C4-2B (cell line): Measurements from ENCODE around the gene TMEM235.

Source experiments
- H3K27ac ChIP-seq: fragments of 450-650 bp; 2 replicates; pipeline ENCODE4 v1.5.1; 2017
- CTCF ChIP-seq: fragments of 450-650 bp; conservative IDR thresholded peaks from 2 replicates; pipeline ENCODE4 v1.5.1; 2017; ENCODE audit warnings: mild to moderate bottlenecking
- ZFX ChIP-seq: fragments of 450-650 bp; IDR thresholded peaks from 2 replicates; pipeline ENCODE4 v1.6.1; 2017

The TMEM235 gene

DNA sequence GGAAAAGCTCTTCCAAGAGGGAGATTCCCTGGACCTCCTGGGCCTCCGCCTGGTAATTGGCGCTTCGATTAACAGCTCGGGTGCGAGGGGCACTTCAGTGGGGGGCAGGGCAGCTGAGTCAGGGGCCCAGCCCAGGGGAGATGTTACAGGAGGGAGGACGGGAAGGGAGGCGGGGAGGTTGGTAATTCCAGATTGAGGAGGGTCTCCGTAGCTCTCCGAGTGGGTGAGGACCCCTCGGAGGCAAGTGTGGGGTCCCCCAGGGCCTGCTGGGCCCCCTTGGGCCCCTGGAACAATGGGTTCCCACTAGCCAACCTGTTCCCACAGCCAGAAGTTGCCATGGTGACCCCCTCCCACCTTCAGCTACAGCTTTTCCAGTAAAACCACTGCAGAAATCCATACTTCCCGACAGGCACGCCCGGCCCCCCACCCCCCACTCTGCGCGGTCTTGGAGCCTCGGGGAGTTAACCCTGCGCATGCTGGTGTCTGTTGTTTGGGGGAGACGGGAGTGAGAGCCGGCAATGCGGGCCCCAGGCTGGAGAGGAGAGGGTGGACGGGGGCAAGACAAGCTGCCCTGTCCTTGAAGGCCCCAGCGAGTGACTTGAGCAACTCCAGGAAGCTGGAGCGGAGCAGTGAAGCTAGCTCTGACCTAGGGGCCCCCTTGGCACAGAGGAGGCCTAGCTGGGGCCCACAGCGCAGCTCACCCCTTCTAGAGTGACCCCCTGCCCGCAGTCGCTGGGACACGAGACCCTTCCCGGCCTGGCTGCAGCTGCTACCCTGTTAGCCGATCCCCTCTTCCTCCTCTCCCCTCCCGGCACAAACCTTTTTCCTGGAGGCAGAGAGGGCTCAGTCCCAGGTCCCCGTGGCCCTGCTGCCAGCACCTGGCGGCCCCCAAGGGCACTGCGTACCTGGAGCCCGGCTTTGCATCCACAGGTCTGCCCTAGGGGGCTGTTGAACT lies 37.8 kb downstream of the TMEM235 start:
- no peak overlapping the region for H3K27ac ChIP-seq
- no peak for TF ChIP-seq CTCF
- TF ChIP-seq ZFX, result no peak

- TF ChIP-seq ZFX (no peak), CTCF (no peak)
- H3K27ac ChIP-seq, result no peak overlapping the region
Measured at GRCh38 chr17:78269955-78270381, 38.5 kb downstream of the TMEM235 start.

DNA sequence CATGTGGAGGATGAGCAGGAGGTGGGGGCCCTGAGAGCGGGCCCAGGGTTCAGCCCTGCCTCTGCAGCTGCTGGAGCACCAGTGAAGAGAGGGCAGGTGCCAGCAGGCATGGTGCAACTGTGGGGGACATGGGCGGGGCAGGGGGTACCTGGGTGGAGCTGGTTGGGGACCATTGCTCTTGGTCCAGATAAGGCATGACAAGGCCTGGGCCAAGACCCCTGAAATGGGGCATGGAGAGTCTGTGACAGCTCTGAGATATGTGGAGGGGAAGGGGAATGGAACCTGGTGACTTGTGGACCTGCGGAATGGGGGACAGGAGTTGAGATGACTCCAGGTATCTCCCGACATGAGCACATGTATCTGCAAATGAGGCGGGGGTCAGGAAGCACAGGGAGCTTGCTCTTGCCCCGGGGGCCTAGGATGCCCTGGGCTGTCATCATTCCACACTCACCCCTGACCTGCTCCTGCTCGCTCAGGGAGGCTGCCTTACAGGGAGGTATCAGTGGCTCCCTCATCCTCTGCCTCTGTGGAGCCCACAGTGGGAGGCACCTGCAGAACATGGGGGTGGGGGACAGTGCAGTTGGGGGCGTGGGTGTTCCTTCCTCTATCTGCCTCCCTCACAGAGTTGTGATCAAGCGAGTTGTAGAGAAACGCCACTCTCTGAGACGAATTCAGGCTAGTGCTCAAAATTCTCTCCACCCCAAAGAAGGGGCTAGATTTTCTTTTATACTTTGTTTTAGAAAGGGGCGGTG lies 40.2 kb downstream of the TMEM235 start:
- TF ChIP-seq CTCF, result no peak
- TF ChIP-seq ZFX, result no peak
- H3K27ac ChIP-seq, result no peak overlapping the region

- no peak overlapping the region for H3K27ac ChIP-seq
- TF ChIP-seq CTCF, result no peak
Measured at GRCh38 chr17:78272181-78272913, 40.9 kb downstream of the TMEM235 start.

- TF ChIP-seq ZFX (no peak), CTCF (no peak)
- H3K27ac ChIP-seq, result no peak overlapping the region
Measured at GRCh38 chr17:78272914-78273258, 41.5 kb downstream of the TMEM235 start.

DNA sequence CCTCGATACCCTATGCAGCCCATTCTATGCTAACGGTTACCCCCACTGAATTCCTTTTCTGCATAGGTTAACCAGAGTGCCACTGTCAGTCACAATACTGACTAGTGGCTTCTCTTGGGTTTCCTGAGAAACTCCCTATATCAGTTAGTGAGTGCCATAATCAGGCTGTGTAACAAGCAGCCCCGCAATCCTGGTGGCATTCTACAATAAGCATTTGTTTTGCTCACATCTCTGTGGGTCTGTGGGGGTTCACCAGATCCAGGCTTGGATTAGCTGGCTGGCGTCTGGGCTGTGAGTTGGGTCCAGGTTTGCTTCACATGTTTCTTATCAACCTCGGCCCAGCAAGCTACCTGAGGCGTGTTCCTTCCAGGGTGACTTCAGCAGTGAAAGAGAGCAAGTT lies 42.4 kb downstream of the TMEM235 start:
- TF ChIP-seq CTCF, result no peak
- TF ChIP-seq ZFX, result no peak
- no peak overlapping the region for H3K27ac ChIP-seq

GRCh38 chr17:78275355-78275754 lies 43.9 kb downstream of the TMEM235 start:
- no peak overlapping the region for H3K27ac ChIP-seq
- TF ChIP-seq ZFX (no peak), CTCF (no peak)
